GM18909 (cell line): Measurements from ENCODE around the gene ADAMTS16.

Experiments used
- ATAC-seq: cut with Tn5 transposase; IDR thresholded peaks from one replicate; pipeline ENCODE4 v1.9.1; 2021; ENCODE audit warnings: mild to moderate bottlenecking; ENCODE audit not compliant: unreplicated experiment, poor library complexity

Gene ADAMTS16

DNA sequence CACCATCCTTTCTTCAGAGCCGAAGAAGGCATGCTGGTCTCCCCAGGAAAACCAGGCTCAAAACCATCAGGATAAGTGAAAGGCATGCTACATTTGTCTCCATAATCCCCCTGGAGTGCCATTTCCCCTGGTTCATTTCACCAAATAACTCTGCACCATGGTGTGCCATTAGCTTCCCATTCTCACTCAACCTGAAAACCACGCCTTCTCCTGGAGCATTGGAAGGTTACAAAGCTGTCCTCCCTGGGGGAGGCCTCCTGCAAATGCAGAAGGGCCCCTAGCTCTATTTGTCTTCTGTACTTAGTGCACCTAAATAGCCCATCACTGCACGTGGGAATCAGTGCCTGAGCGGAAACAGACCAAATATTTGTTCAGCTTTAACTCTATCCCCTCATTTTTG, 192.2 kb downstream of the ADAMTS16 start:
- no peak for ATAC-seq

DNA sequence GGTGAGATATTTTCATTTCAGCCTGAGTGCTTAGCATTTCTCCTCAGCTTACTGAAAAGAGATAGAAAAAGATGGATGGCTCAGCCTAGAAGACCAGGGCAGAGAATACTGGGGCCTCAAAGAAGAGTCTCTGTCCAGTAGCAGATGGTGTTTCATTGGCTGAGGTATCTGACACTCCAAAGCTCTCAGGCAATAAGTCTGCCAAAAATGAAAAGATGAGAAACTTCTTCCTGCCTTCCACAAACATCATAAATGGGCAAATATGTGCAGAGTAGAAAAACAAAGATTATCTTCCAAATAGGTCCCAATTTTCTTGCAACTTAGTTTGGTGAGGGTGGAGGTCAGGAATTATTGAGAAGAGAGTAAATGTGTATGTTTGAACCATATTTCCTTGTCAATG, 195.0 kb downstream of the ADAMTS16 start:
- ATAC-seq = no peak

GRCh38 chr5:5335700-5336264, 195.7 kb downstream of the ADAMTS16 start:
- no peak for ATAC-seq

DNA sequence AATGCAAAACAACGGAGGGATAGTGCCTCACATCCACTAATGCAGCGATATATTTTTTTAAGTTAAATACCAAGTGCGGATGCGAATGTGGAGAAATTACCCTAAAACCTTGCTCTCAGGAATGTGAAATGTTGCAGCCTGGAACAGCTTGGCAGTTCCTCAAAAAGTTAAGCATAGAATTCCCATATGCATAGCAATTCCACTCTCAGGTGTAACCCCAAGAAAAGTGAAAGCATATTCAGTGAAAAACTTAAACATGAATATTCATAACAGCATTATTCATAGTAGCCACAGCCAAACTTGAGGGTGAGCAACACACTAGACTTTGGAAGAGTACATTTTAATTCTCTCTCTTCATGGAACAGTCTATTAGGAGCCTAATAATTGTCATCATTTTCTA, 199.1 kb downstream of the ADAMTS16 start:
- no peak for ATAC-seq

- no peak for ATAC-seq
Measured at GRCh38 chr5:5340206-5340729, 200.1 kb downstream of the ADAMTS16 start.

GRCh38 chr5:5341531-5342292, 201.6 kb downstream of the ADAMTS16 start:
- no peak for ATAC-seq

GRCh38 chr5:5342784-5343183, 202.7 kb downstream of the ADAMTS16 start:
- no peak for ATAC-seq

GRCh38 chr5:5343568-5343967, 203.4 kb downstream of the ADAMTS16 start:
- no peak for ATAC-seq

GRCh38 chr5:5344051-5344571, 204.0 kb downstream of the ADAMTS16 start:
- no peak for ATAC-seq

GRCh38 chr5:5344606-5345005, 204.5 kb downstream of the ADAMTS16 start:
- ATAC-seq = no peak

DNA sequence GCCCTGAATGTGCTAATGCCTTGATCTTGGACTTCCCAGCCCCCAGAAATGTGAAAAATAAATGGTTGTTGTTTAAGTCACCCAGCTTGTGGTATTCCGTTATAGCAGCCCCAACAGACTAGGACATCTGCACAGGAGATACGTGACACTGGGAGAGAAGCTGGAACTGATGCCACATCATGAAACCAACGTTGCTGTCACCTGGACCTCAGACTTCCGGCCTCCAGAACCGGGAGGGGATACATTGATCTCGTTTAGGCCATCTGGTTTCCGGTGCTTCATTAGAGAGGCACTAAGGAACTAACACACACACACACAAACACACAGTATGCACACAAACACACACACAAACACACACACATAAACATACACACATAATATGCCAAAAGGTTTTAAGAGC, 207.3 kb downstream of the ADAMTS16 start:
- no peak for ATAC-seq

- ATAC-seq = no peak
Measured at GRCh38 chr5:5348135-5348534, 208.0 kb downstream of the ADAMTS16 start.

DNA sequence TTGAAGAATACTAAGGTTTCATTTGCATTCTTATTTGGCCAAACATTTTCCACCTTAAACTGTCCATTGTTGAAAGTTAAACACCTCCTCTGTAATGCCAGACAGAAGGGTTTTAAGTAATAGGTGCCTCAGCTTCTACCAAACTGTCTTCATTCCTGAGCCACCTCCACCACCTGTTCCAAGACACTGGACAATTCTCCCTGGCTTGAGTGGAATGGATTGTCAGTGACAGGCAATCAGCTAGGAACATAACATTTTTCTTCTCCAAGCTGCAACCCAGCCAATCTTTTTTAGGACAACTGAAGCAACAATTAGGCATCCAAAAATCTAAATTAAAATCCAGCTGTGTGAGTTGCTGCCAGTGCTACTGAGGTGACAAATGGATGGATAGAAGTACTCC, 208.4 kb downstream of the ADAMTS16 start:
- no peak for ATAC-seq

DNA sequence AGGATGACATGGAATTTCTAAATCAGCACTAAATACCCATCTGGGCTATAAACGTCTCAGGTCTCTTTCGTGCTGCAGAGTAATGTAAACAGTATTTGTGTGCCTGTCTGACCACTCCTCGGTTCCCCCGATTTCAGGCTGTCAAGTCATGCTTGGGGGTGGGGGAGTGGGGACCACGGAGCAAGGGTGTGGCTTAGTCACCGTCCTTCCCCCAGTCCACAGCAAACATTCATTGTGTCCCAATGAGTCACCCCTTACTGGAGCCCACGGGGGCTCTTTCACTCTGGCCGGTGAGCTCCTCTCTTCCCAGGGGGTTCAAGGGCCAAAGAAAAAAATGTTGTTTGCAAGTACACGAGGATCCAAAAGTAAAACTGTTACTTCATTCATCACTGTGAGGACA, 210.0 kb downstream of the ADAMTS16 start:
- no peak for ATAC-seq

DNA sequence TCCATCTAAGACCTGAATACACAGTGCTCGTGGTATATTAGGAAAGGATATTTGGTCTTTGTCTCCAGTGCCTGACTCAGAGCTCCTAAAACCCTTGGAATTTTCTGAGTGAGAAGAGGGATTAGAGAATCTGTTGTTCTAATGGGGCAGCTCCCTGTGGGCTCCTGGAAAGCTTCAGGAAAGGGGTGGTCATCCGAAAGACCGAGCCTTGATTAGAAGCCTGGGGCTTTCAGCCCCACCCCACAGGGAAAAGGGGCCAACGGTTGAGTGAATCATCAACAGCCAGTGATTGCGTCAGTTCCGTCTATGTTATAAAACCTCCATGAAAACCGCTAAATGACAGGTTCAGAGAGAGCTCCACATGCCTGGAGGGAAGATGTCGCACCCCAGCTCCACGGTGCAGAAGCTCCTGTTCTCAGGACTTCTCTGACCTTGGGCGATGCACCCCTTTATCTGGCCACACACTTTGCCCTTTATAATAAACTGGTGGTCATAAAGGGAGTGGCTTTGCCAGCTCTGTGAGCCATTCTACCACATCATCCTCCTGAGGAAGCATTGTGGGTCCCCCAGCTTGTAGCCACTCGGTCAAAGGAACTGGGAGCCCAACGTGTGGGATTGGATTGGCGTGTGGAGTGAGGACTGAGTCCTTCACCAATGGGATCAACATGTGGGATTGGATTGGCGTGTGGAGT, 211.3 kb downstream of the ADAMTS16 start:
- no peak for ATAC-seq

- no peak for ATAC-seq
Measured at GRCh38 chr5:5352675-5353074, 212.5 kb downstream of the ADAMTS16 start.

DNA sequence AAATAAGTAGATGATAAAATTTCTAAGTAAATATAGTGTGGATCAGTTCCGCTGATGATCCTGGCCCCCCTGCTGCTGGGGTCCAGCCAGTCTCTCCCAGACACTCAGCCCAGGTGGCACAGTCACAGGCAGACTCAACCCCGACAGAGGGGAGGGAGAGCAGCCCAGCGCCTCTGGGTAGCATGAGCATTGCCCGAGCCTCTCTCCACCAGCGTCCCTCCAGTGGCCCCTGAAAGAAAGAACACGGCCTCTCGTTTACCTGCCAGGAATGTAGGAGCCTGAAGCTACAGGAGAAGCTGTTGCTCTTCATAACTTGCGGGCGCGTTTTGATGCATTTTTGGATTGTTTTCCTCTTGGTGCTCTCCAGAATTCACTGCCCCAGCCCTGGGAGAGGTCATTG, 213.6 kb downstream of the ADAMTS16 start:
- no peak for ATAC-seq

GRCh38 chr5:5356765-5357164, 216.6 kb downstream of the ADAMTS16 start:
- ATAC-seq = no peak

- no peak for ATAC-seq
Measured at GRCh38 chr5:5359618-5360017, 219.5 kb downstream of the ADAMTS16 start.

DNA sequence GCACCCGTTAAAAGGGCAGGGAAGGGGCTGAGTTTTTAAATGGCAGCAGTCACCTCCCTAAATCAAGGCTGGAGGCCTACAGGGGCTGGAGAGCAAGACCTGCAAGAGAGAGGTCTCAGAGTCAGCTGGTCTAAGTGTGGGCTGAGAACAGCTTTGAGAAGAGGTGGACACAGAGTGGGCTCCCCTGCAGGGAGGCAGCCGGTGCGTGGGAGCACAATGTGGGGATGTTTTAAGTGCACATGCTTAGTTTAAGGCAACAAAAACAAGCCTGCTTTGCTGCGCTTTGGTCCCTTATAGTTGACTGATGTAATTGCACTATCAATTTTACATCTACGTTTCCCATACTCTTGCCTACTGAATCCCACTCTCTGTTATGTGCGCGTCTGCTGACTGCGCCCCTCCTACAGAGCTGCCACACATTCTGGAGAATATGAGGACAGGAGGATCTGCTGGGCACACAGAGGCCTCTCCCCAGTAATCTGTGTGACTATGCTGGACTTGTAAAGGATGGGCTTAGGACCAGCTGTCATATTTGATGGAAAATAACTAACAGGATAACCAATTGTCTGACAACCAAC, 220.3 kb downstream of the ADAMTS16 start:
- ATAC-seq = no peak
